Osteoblast (primary cell): Measurements from ENCODE around the gene ASCC3. TPM values are rescaled to one million over a fixed set of nuclear protein-coding genes. Genes with fewer than 3 reads are reported as not detected.

ENCODE experiments used
- DNase-seq: peaks from one replicate; pipeline ENCODE4 v3.0.0; 2011; ENCODE audit warnings: low spot score, mixed read lengths; ENCODE audit not compliant: insufficient read length; ENCODE audit errors: missing footprints
- H2AFZ ChIP-seq: 2 replicates; pipeline ENCODE4 v1.6.0; 2011; ENCODE audit warnings: mild to moderate bottlenecking, low read length
- H3K27ac ChIP-seq: 2 replicates; pipeline ENCODE4 v1.5.1; 2011; ENCODE audit warnings: mild to moderate bottlenecking, low read depth, low read length, moderate library complexity
- H3K27me3 ChIP-seq: 2 replicates; pipeline ENCODE4 v1.6.0; 2012; ENCODE audit warnings: mild to moderate bottlenecking, control low read depth, inconsistent platforms, low read length, moderate library complexity; ENCODE audit not compliant: insufficient read depth
- H3K36me3 ChIP-seq: 2 replicates; pipeline ENCODE4 v1.5.1; 2011; ENCODE audit warnings: mild to moderate bottlenecking, low read length, control low read depth, moderate library complexity; ENCODE audit not compliant: insufficient read depth
- H3K4me1 ChIP-seq: 2 replicates; pipeline ENCODE4 v1.5.1; 2011; ENCODE audit warnings: mild to moderate bottlenecking, low read length, control low read depth, moderate library complexity; ENCODE audit not compliant: insufficient read depth
- H3K4me2 ChIP-seq: 2 replicates; pipeline ENCODE4 v1.6.0; 2011; ENCODE audit warnings: mild to moderate bottlenecking, low read length; ENCODE audit not compliant: insufficient read depth
- H3K4me3 ChIP-seq: fragments of 200-600 bp; sonication (generic); 3 replicates; pipeline ENCODE4 v1.5.1; 2012; ENCODE audit warnings: mild to moderate bottlenecking, low read length, inconsistent platforms; ENCODE audit not compliant: insufficient read depth
- H3K79me2 ChIP-seq: 2 replicates; pipeline ENCODE4 v1.6.0; 2012; ENCODE audit warnings: mild to moderate bottlenecking, low read length, control low read depth, inconsistent platforms; ENCODE audit not compliant: insufficient read depth
- H3K9me3 ChIP-seq: 2 replicates; pipeline ENCODE4 v1.5.1; 2011; ENCODE audit warnings: low read depth, low read length, control low read depth
- H4K20me1 ChIP-seq: 2 replicates; pipeline ENCODE4 v1.6.0; 2012; ENCODE audit warnings: mild to moderate bottlenecking, low read length, control low read depth; ENCODE audit not compliant: insufficient read depth
- CTCF ChIP-seq: IDR thresholded peaks from 2 replicates; pipeline ENCODE4 v1.5.1; 2011; ENCODE audit warnings: mild to moderate bottlenecking, low read depth, low read length, moderate library complexity; ENCODE audit errors: extremely low read depth
- total RNA-seq: library from RNA; depleted of rRNA; stranded (reverse); fragments of >200 nt; gene quantifications from 2 replicates; pipeline ENCODE4 v1.2.3, GENCODE V29; 2012

The ASCC3 gene
- total RNA-seq, 1 donor = 68.8 TPM

- H3K36me3 ChIP-seq = peaks cover 32% of the 10 kb centered on the region
- peaks cover 4% of the 10 kb centered on the region for H4K20me1 ChIP-seq
- H3K4me3 ChIP-seq = no peak overlapping the region
- no peaks in the 10 kb centered on the region for H3K4me1 ChIP-seq
- no peak for TF ChIP-seq CTCF
- no peaks in the 10 kb centered on the region for H3K27me3 ChIP-seq
- no peak overlapping the region for H3K4me2 ChIP-seq
- H3K27ac ChIP-seq = no peak overlapping the region
- H2AFZ ChIP-seq = no peak overlapping the region
- H3K79me2 ChIP-seq = peaks cover 29% of the 10 kb centered on the region
- DNase-seq = no peak
- no peaks in the 10 kb centered on the region for H3K9me3 ChIP-seq
Measured at GRCh38 chr6:100865525-100865924, 15.6 kb downstream of the ASCC3 start.

- no peak for TF ChIP-seq CTCF
- no peaks in the 10 kb centered on the region for H3K27me3 ChIP-seq
- no peaks in the 10 kb centered on the region for H4K20me1 ChIP-seq
- H3K27ac ChIP-seq = no peak overlapping the region
- H3K36me3 ChIP-seq = peaks cover 35% of the 10 kb centered on the region
- no peak overlapping the region for H3K4me3 ChIP-seq
- DNase-seq = no peak
- no peaks in the 10 kb centered on the region for H3K4me1 ChIP-seq
- H3K9me3 ChIP-seq = no peaks in the 10 kb centered on the region
- peaks cover 2% of the 10 kb centered on the region for H3K79me2 ChIP-seq
- H2AFZ ChIP-seq = no peak overlapping the region
- no peak overlapping the region for H3K4me2 ChIP-seq
Measured at GRCh38 chr6:100862063-100862462, 19.1 kb downstream of the ASCC3 start.

- DNase-seq = no peak
- H3K4me2 ChIP-seq = no peak overlapping the region
- no peaks in the 10 kb centered on the region for H3K9me3 ChIP-seq
- H4K20me1 ChIP-seq = no peaks in the 10 kb centered on the region
- no peaks in the 10 kb centered on the region for H3K27me3 ChIP-seq
- H3K36me3 ChIP-seq = peaks cover 13% of the 10 kb centered on the region
- TF ChIP-seq CTCF = no peak
- peaks cover 5% of the 10 kb centered on the region for H3K79me2 ChIP-seq
- no peak overlapping the region for H3K27ac ChIP-seq
- H3K4me3 ChIP-seq = no peak overlapping the region
- H2AFZ ChIP-seq = no peak overlapping the region
- no peaks in the 10 kb centered on the region for H3K4me1 ChIP-seq
Measured at GRCh38 chr6:100856146-100856545, 25.0 kb downstream of the ASCC3 start.

GRCh38 chr6:100851819-100852218 is 29.3 kb downstream of the ASCC3 start:
- Histone ChIP-seq H3K9me3 (no peaks in the 10 kb centered on the region), H4K20me1 (no peaks in the 10 kb centered on the region), H3K36me3 (peaks cover 14% of the 10 kb centered on the region), H2AFZ (no peak overlapping the region), H3K4me2 (no peak overlapping the region), H3K4me3 (no peak overlapping the region), H3K79me2 (peaks cover 9% of the 10 kb centered on the region), H3K27ac (no peak overlapping the region), H3K4me1 (no peaks in the 10 kb centered on the region), H3K27me3 (no peaks in the 10 kb centered on the region)
- no peak for DNase-seq
- TF ChIP-seq CTCF = no peak
